ENCODE data around the gene DENND1A. TPM values are rescaled to one million over a fixed set of nuclear protein-coding genes. Genes with fewer than 3 reads are reported as not detected.

The DENND1A gene
- total RNA-seq, 1 experiment from 2014 or later: 29.7 TPM

GRCh38 chr9:123346826-123347225, 583.1 kb downstream of the DENND1A start:
- intact Hi-C loops (cut with micrococcal nuclease): no loop called here
- no peaks in the 10 kb centered on the region for H4K20me1 ChIP-seq (ENCODE audit: low read length)
- no peak overlapping the region for H3K9ac ChIP-seq (ENCODE audit: low read length)
- ChIA-PET CTCF (no interaction called here), POLR2A (ENCODE audit: unreplicated experiment) (no interaction called here)
- BruUV-seq (replicated peaks): no TSS peak
- H3K4me3 ChIP-seq (ENCODE audit: low read length): no peak overlapping the region
- no peaks in the 10 kb centered on the region for H3K4me1 ChIP-seq (ENCODE audit: insufficient read depth, low read length)
- H2AFZ ChIP-seq (ENCODE audit: low read length): no peak overlapping the region
- no peaks in the 10 kb centered on the region for H3K9me2 ChIP-seq (replicated peaks; ENCODE audit: low read length)
- no peaks in the 10 kb centered on the region for H3F3A ChIP-seq (ENCODE audit: low read length, unreplicated experiment)
- H3K36me3 ChIP-seq (ENCODE audit: low read depth, low read length): no peaks in the 10 kb centered on the region
- H3K79me2 ChIP-seq (ENCODE audit: low read length): no peaks in the 10 kb centered on the region
- ATAC-seq: no peak
- no peaks in the 10 kb centered on the region for H3K27me3 ChIP-seq (ENCODE audit: low read length)
- H3K4me2 ChIP-seq (ENCODE audit: low read length): no peak overlapping the region
- no peak overlapping the region for H3K27ac ChIP-seq (ENCODE audit: low read length)
- no peak for DNase-seq
- H3K9me3 ChIP-seq (ENCODE audit: low read length): no peaks in the 10 kb centered on the region
- no peak for TF ChIP-seq CTCF (conservative IDR thresholded peaks at IDR 0.05; ENCODE audit: low read depth, low read length)
- TF ChIP-seq EZH2phosphoT487 (IDR thresholded peaks at IDR 0.05; ENCODE audit: borderline replicate concordance, low read length): no peak
- TF ChIP-seq EZH2 (IDR thresholded peaks at IDR 0.05; ENCODE audit: low read length, unreplicated experiment): no peak

GRCh38 chr9:123346026-123346425, 583.9 kb downstream of the DENND1A start:
- POLR2A ChIA-PET (ENCODE audit: unreplicated experiment): no interaction called here
- no TSS peak for BruUV-seq (replicated peaks)
- Histone ChIP-seq H2AFZ (ENCODE audit: low read length) (no peak overlapping the region), H3K27ac (ENCODE audit: low read length) (no peak overlapping the region), H3K9me3 (ENCODE audit: low read length) (no peaks in the 10 kb centered on the region), H3K9ac (ENCODE audit: low read length) (no peak overlapping the region), H3K27me3 (ENCODE audit: low read length) (no peaks in the 10 kb centered on the region), H3F3A (ENCODE audit: low read length, unreplicated experiment) (no peaks in the 10 kb centered on the region), H3K9me2 (replicated peaks; ENCODE audit: low read length) (no peaks in the 10 kb centered on the region), H4K20me1 (ENCODE audit: low read length) (no peaks in the 10 kb centered on the region), H3K36me3 (ENCODE audit: low read depth, low read length) (no peaks in the 10 kb centered on the region), H3K4me1 (ENCODE audit: insufficient read depth, low read length) (no peaks in the 10 kb centered on the region), H3K79me2 (ENCODE audit: low read length) (no peaks in the 10 kb centered on the region), H3K4me2 (ENCODE audit: low read length) (no peak overlapping the region), H3K4me3 (ENCODE audit: low read length) (no peak overlapping the region)
- TF ChIP-seq CTCF (conservative IDR thresholded peaks at IDR 0.05; ENCODE audit: low read depth, low read length) (no peak), EZH2 (IDR thresholded peaks at IDR 0.05; ENCODE audit: low read length, unreplicated experiment) (no peak), EZH2phosphoT487 (IDR thresholded peaks at IDR 0.05; ENCODE audit: borderline replicate concordance, low read length) (no peak)
- CTCF ChIA-PET: no interaction called here
- intact Hi-C loops (cut with micrococcal nuclease): no loop called here
- ATAC-seq (no peak), DNase-seq (no peak)

DNA sequence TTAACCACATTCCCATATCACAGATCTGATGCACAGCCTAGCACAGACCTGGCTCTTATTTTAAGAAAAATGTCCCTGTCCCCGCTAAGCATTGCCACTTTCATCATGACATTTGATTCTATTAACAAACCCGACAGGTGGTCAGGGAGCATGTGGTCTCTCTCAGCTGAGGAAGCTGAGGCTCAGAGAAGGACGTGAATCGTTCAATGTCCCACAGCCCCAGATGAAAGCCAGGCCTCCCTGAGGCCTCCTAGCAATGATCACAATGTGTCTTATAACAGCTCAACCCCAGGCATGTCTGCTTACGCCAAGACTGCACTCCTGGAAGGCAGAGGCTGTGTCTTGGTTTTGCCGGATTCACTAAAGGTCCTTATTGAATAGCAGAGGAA, 584.4 kb downstream of the DENND1A start:
- no peaks in the 10 kb centered on the region for H3K4me1 ChIP-seq (ENCODE audit: insufficient read depth, low read length)
- H3K79me2 ChIP-seq (ENCODE audit: low read length): no peaks in the 10 kb centered on the region
- H3F3A ChIP-seq (ENCODE audit: low read length, unreplicated experiment): no peaks in the 10 kb centered on the region
- H3K9ac ChIP-seq (ENCODE audit: low read length): no peak overlapping the region
- DNase-seq: no peak
- CTCF ChIA-PET: no interaction called here
- no peaks in the 10 kb centered on the region for H3K27me3 ChIP-seq (ENCODE audit: low read length)
- POLR2A ChIA-PET (ENCODE audit: unreplicated experiment): no interaction called here
- no peak overlapping the region for H3K4me2 ChIP-seq (ENCODE audit: low read length)
- no peak for ATAC-seq
- TF ChIP-seq EZH2phosphoT487 (IDR thresholded peaks at IDR 0.05; ENCODE audit: borderline replicate concordance, low read length) (no peak), EZH2 (IDR thresholded peaks at IDR 0.05; ENCODE audit: low read length, unreplicated experiment) (no peak), CTCF (conservative IDR thresholded peaks at IDR 0.05; ENCODE audit: low read depth, low read length) (no peak)
- H3K4me3 ChIP-seq (ENCODE audit: low read length): no peak overlapping the region
- intact Hi-C loops (cut with micrococcal nuclease): no loop called here
- no peaks in the 10 kb centered on the region for H4K20me1 ChIP-seq (ENCODE audit: low read length)
- no TSS peak for BruUV-seq (replicated peaks)
- H2AFZ ChIP-seq (ENCODE audit: low read length): no peak overlapping the region
- H3K36me3 ChIP-seq (ENCODE audit: low read depth, low read length): no peaks in the 10 kb centered on the region
- no peaks in the 10 kb centered on the region for H3K9me3 ChIP-seq (ENCODE audit: low read length)
- H3K9me2 ChIP-seq (replicated peaks; ENCODE audit: low read length): no peaks in the 10 kb centered on the region
- H3K27ac ChIP-seq (ENCODE audit: low read length): no peak overlapping the region

Data from PC-3 (cell line).